RWPE2 (cell line): Measurements from ENCODE around the gene CLASP1.

Experiments used
- ATAC-seq: fragments of 200-7000 bp; cut with Tn5 transposase; 3 replicates; pipeline ENCODE4 v1.9.1; 2021; ENCODE audit warnings: low read depth
- DNase-seq: peaks from one replicate; pipeline ENCODE4 v3.0.0-alpha.2; 2020; ENCODE audit warnings: low spot score
- H3K27ac ChIP-seq: fragments of 450-650 bp; 2 replicates; pipeline ENCODE4 v1.5.1; 2017; ENCODE audit warnings: mild to moderate bottlenecking; ENCODE audit not compliant: poor library complexity, severe bottlenecking
- H3K27me3 ChIP-seq: fragments of 250-450 bp; sonication (Bioruptor Pico); 2 replicates; pipeline ENCODE4 v1.5.1; 2021; ENCODE audit warnings: mild to moderate bottlenecking, moderate library complexity; ENCODE audit not compliant: insufficient read depth, poor library complexity, severe bottlenecking
- H3K36me3 ChIP-seq: fragments of 250-450 bp; sonication (Bioruptor Pico); 2 replicates; pipeline ENCODE4 v1.5.1; 2020; ENCODE audit warnings: low read depth, mild to moderate bottlenecking, moderate library complexity
- H3K4me1 ChIP-seq: fragments of 250-450 bp; sonication (Bioruptor Pico); 2 replicates; pipeline ENCODE4 v1.5.1; 2021; ENCODE audit warnings: mild to moderate bottlenecking, moderate library complexity; ENCODE audit not compliant: insufficient read depth, poor library complexity, severe bottlenecking
- H3K4me3 ChIP-seq: fragments of 250-450 bp; sonication (Bioruptor Pico); 2 replicates; pipeline ENCODE4 v1.5.1; 2021; ENCODE audit warnings: mild to moderate bottlenecking, moderate library complexity; ENCODE audit not compliant: severe bottlenecking
- H3K9me3 ChIP-seq: fragments of 250-450 bp; sonication (Bioruptor Pico); 2 replicates; pipeline ENCODE4 v1.5.1; 2021; ENCODE audit warnings: mild to moderate bottlenecking, moderate library complexity; ENCODE audit not compliant: severe bottlenecking
- TF ChIP-seq, protein P1 (sequence below): fragments of 450-650 bp; IDR thresholded peaks from one replicate; pipeline ENCODE4 v1.5.1; 2017; ENCODE audit warnings: mild to moderate bottlenecking, moderate library complexity; ENCODE audit not compliant: poor library complexity, severe bottlenecking

CLASP1 gene

GRCh38 chr2:121427187-121427689 lies 222.0 kb downstream of the CLASP1 start:
- no peak for DNase-seq
- TF ChIP-seq, protein P1, sequence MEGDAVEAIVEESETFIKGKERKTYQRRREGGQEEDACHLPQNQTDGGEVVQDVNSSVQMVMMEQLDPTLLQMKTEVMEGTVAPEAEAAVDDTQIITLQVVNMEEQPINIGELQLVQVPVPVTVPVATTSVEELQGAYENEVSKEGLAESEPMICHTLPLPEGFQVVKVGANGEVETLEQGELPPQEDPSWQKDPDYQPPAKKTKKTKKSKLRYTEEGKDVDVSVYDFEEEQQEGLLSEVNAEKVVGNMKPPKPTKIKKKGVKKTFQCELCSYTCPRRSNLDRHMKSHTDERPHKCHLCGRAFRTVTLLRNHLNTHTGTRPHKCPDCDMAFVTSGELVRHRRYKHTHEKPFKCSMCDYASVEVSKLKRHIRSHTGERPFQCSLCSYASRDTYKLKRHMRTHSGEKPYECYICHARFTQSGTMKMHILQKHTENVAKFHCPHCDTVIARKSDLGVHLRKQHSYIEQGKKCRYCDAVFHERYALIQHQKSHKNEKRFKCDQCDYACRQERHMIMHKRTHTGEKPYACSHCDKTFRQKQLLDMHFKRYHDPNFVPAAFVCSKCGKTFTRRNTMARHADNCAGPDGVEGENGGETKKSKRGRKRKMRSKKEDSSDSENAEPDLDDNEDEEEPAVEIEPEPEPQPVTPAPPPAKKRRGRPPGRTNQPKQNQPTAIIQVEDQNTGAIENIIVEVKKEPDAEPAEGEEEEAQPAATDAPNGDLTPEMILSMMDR, result no peak
- no peak for ATAC-seq
- Histone ChIP-seq H3K9me3 (no peaks in the 10 kb centered on the region), H3K36me3 (peaks cover 85% of the 10 kb centered on the region), H3K27me3 (no peaks in the 10 kb centered on the region), H3K27ac (no peak overlapping the region), H3K4me1 (no peaks in the 10 kb centered on the region), H3K4me3 (no peak overlapping the region)

- ATAC-seq (no peak), DNase-seq (no peak)
- peaks cover 80% of the 10 kb centered on the region for H3K36me3 ChIP-seq
- TF ChIP-seq, protein P1, result no peak
- H3K4me1 ChIP-seq, result no peaks in the 10 kb centered on the region
- no peaks in the 10 kb centered on the region for H3K9me3 ChIP-seq
- H3K4me3 ChIP-seq, result no peak overlapping the region
- no peak overlapping the region for H3K27ac ChIP-seq
- H3K27me3 ChIP-seq, result no peaks in the 10 kb centered on the region
Observed at GRCh38 chr2:121420486-121420885, 228.8 kb downstream of the CLASP1 start.

DNA sequence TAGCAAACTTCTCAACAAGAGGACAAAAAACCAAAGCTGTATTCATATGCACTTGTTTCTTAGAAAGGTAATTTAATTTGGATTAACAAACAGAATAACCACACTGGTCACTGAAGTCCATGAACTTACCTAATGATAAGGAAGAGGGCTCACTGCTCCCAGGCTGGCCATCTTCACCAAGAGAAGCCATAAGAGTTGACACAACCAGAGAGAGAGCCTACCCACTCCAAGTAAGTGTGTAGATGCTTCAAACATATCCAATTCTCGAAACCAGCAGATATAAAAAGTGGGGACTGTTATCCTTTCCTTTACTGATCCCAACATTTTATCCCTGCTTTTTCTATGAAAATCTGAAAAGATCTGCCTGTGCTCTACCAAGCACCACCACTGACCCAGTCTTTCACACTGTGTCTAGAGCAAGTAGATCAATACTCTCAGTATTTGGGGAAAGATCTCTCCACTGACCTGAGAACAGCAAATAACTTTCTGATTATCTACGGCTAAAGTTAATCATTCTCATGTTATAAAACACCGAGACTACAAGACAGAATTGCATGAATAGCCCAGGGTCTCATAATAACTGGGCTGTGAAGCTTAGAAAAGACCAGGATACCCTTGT lies 230.1 kb downstream of the CLASP1 start:
- Histone ChIP-seq H3K4me1 (no peaks in the 10 kb centered on the region), H3K27me3 (no peaks in the 10 kb centered on the region), H3K36me3 (peaks cover 79% of the 10 kb centered on the region), H3K4me3 (no peak overlapping the region), H3K9me3 (no peaks in the 10 kb centered on the region), H3K27ac (no peak overlapping the region)
- no peak for ATAC-seq
- DNase-seq, result no peak
- TF ChIP-seq, protein P1, result no peak

- no peak for ATAC-seq
- no peaks in the 10 kb centered on the region for H3K27me3 ChIP-seq
- DNase-seq, result no peak
- H3K4me3 ChIP-seq, result no peak overlapping the region
- no peak overlapping the region for H3K27ac ChIP-seq
- no peaks in the 10 kb centered on the region for H3K4me1 ChIP-seq
- TF ChIP-seq, protein P1, result no peak
- H3K36me3 ChIP-seq, result peaks cover 75% of the 10 kb centered on the region
- H3K9me3 ChIP-seq, result no peaks in the 10 kb centered on the region
Observed at GRCh38 chr2:121418494-121419058, 230.7 kb downstream of the CLASP1 start.

DNA sequence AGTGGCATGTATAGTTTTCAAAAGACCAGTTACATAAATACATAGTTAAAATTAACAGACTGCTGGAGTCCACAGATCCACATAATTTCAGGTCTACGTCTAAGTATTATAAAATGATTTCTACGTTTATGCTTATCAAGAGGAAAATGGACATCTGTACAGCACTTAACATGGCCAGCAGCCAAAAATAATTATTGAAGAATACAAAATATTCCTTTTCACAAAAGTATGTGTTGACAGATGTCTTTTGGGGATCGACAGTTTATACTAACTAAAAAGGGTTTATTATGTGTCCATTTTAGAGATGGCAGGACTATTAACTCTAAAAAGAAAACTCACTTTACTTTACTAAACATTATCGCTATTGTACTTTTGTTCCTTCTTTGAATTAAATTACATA lies 231.4 kb downstream of the CLASP1 start:
- TF ChIP-seq, protein P1, result no peak

More for the DNA sequence above, 231.4 kb downstream of the CLASP1 start:
- H3K4me1 ChIP-seq, result no peaks in the 10 kb centered on the region
- H3K4me3 ChIP-seq, result no peak overlapping the region
- no peak for DNase-seq
- no peak overlapping the region for H3K27ac ChIP-seq
- H3K9me3 ChIP-seq, result no peaks in the 10 kb centered on the region
- no peak for ATAC-seq
- no peaks in the 10 kb centered on the region for H3K27me3 ChIP-seq
- H3K36me3 ChIP-seq, result peaks cover 68% of the 10 kb centered on the region
